HG03460 (cell line): Measurements from ENCODE around the gene WSB1.
"Not testable (repeated sequence)": the region's sequence is repeated elsewhere in the genome, so short reads cannot be mapped to it uniquely, and the experiment has no call there.

Source experiments
- ATAC-seq: cut with Tn5 transposase; IDR thresholded peaks from one replicate; pipeline ENCODE4 v1.9.1; 2021; ENCODE audit not compliant: unreplicated experiment

The WSB1 gene

DNA sequence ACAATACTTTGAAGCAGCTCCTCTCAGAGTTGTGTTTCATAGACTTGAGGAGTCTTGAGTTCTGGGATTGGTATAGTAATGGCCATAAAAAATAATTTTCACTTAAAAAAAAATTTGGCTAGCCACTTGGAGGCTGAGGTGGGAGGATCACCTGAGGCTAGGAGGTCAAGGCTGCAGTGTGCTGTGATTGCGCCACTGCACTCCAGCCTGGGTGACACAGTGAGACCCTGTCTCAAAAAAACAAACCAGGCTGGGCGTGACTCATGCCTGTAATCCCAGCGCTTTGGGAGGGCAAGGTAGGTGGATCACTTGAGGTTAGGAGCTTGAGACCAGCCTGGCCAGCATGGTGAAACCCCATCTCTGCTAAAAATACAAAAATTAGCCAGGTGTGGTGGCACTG, 14.8 kb upstream of the WSB1 start:
- not testable (repeated sequence) for ATAC-seq

DNA sequence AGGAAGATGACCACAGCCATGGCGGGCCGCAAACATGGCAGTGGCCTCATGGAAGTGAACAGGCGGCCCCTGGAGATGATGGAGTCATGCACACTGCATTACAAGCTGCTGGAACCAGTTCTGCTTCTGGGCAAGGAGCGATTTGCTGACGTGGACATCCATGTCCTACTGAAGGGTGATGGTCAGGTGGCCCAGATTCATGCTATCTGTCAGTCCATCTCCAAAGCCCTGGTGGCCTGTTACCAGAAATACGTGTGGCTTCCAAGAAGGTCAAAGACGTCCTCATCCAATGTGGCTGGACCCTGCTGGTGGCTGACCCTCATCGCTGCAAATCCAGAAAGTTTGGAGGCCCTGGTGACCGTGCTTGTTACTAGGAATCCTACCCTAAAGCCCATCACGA, 13.4 kb upstream of the WSB1 start:
- ATAC-seq, result no peak

DNA sequence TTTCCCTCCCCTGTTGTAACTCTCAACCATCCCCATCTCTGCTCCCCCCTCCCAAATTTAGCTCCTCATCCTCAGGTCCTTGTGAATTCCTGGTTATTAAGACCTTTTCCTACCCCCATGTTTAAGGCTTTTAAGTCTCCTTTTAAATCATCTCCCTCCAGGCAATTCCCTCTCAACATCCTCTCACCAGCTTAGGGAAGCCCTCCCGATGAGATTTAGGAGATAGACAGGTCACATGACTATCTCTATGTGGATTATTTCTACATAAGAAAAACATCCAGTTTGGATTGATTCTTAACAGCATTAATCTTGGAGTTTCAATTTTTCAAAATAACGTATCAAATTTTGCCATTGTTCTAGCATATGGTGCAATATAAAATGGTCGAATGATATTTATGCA, 12.5 kb upstream of the WSB1 start:
- no peak for ATAC-seq

DNA sequence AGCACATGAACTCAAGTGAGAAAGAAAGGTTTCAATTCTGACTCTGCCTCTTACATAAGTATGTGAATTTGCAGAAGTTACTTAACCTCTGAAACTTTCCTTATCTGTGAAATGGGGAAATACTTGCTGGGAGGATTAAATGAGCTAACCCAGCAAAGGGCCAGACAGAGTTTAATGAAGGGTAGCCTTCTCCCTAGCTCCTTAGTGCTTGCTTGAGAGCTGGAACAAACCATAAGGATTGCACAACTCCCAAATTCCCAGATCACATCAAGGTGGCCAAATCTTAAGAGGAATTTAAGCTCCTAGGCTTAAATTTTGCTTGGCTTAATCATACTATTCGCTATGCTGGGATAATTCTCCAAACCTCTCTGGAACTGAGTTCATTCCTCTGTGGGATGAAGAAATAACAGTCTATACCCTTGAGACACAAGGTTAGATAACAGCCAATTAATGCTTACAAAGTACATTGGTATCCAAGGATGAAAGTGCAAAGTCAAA, 11.8 kb upstream of the WSB1 start:
- ATAC-seq, result peak; percentile 93

DNA sequence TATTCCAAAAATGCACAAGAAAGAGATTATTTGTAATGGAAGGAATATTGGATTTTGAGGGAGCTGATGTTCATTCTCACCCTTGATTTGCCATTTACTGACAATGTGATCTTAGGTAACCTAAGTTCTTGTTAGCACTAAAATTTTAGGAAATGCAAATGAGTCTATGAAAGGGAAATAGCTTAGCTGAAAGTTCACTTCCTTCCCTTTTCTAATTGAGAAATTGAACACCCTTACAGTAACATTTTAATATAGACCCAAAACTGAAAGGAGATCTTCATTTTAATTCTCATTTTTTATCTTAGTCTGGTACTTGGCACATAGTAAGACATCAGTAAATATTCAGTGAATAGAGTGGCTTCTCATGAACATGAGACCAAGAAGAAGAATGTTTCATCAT, 10.9 kb upstream of the WSB1 start:
- ATAC-seq, result no peak

DNA sequence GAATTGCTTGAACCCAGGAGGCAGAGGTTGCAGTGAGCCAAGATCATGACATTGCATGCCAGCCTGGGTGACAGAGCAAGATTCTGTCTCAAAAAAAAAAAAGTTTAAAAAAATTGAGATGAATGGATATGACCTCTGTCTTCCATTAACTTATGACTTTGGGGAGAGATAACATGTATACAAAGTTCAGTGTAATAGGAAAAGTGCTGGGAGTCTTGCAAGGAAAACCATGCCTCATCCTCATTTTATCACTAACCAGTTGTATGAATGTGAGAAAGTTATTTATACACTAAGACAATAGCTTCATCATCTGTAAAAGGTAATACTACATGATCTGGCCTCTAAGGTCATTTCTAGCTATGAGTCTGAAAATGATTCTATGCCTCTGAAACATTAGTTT, 10.2 kb upstream of the WSB1 start:
- no peak for ATAC-seq

DNA sequence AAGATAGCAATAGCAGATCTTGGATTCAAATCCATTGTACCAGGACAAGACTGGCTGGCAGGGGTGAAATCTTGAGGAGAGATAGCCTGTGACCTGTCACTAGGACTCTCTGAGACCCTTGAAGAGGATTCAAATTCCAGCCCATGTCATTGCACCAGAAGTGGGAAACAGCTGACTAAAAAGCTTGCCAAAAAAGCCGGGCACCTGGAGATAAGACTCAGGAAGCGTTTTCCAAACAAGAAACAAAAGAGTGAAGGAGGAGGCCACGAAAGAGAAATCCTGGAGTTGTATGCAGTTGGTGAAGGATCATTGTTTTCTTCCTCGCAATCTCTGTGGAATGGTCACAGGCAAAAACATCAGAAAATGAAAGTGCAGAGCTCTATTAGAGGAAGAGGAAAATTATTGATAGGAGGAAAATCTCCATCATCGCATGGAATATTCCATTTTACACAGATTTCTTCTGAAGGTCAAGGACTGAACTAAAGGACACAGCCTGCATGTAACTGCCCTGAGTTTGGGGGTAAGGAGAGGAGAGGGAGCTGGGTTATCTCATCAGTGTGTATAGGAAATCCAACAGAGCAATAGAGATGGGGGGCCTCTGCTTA, 9.0 kb upstream of the WSB1 start:
- ATAC-seq, result no peak

DNA sequence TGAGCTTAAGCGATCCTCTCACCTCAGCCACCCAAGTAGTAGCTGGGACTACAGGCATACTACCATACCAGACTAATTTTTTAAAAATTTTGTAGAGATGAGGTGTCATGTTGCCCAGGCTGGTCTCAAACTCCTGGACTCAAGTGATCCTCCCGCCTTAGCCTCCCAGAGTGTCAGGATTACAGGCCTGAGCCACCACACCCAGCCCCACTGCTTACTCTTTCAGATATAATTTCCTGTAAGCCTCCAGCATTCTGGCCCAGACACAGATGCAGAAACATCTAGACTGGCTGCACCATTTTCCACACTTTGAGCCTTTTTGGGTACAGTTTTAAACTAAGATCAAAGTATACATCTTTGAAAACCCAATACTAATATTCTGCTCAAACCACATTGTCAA, 8.4 kb upstream of the WSB1 start:
- ATAC-seq, result no peak

DNA sequence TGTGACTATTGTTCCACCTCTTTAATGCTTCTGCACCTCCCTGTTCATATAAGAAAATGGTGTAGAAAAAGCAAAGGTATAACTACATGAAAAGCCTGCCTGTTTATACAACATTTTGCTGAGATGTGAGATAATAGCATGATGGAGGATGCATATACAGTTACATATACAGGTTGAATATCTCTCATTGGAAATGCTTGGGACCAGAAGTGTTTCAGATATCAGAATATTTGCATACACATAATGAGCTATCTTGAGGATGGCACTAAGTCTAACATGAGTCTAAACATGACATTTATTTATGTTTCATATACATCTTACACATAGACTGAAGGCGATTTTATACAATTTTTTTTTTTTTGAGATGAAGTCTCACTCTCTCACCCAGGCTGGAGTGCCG, 5.7 kb upstream of the WSB1 start:
- no peak for ATAC-seq

DNA sequence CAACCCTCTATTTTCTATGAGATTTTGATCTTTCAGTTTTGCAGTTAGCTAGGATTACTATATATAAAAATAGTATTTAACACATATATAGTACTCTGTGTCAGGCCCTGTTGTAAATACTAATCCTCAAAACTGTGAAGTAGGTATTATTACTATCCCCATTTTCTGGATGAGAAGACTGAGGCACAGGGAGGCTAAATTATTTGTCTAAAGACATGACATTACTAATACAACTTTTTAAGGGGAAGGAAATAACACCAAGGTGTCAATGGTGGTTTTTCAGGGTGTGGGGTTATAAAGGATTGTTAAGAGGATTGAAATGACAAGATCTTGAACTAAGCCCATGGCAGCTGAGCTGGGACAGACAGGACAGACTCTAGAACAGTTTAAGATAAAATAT, 4.1 kb upstream of the WSB1 start:
- ATAC-seq, result no peak

DNA sequence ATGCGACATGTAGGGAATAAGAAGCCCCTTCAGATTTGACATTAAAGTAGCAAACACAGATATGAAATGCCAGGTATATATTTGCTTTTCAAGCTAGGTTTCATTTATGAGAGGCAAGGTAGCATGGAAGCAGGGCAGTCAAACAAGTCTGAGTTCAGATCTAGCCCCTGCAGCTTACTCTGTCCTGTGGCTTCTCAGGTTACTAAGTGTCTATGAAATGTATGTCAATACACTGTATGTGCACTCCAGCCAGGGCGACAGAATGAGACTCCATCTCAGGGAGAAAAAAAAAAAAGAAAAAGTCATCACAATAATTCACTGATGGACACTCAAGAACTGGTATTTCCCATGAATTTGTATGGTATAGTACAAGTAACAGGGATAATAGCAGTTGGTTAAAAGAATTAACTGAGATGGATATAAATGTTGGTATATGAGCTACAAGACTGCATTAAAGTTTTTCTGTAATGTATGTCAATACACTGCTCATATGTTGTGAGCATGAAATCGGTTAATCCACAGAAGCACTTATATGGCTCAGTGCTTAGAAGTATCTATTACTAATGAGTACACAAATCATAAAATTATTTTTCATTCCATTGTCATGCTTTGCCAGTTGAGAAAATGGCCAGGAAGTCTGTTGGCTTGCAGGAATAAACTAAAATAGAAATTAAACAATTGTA, 2.9 kb upstream of the WSB1 start:
- no peak for ATAC-seq

DNA sequence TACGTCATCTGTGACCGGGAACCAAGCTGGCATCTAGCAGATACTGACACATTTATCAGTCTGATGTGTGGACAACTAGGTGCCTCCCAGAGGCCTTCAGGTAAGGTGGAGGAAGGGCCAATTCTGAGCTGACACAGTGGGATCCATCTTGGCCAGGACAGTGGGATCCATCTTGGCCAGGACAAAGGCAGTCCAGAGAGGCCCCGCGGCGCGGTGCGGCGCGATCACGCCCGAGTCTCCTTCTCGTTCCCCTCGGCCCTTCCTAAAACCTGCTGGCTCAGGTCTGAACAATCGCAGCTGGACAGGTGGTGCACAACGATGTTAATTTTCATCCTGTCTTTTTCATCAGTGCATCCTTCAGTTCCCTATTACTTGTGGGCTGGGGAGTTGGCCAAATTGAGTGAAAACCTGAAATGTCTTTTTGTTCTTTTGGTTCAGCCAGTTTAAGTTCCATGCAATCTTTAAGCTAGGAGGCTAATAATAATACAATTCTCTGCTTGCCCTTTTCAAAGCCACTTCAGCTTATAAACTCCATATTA, 486 bp upstream of the WSB1 start:
- ATAC-seq, result no peak

DNA sequence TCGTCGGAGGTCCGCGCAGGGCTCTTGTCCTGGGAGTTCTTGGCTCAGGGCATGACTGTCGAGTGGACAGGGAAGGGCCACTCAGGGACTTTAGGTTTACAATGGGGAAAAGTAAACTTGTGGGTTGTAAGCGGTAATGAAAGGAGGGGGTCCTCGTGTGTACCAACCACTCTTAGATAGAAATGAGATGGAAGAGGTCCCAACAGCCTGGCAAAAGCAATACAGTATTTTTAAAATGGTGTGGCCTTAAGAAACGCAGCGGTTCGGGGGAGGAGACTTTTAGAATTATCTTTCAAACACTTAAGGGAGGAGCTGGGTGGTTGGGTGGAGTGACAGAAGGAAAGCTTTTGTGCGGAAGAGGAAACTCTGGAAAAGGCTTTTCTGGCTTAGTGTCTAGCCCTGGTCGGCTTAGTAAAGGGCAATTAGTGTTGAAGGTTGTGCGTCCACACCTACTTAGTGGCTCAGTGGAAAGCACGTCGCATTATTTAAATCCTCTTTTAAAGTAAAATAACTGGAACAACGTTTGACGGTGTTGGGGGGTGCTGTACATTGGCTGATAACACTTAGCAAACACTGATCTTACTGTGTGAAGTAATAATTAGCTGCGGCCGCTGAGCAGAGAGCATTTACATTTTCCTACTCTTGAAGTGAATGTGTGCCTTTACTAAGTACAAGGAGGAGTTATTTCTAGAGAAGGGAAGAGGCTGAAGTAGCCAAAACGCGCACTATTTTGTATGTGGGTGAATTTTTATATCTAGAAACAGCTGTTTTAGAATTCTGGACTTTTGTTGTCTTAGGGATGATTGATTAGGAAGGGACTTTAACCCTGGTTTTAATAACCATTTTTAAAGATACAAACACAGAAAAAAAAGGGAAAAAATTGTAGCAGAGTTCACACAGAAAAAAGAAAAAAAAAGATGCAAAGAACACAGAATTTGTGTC, 1.0 kb downstream of the WSB1 start:
- peak; percentile 40 for ATAC-seq

DNA sequence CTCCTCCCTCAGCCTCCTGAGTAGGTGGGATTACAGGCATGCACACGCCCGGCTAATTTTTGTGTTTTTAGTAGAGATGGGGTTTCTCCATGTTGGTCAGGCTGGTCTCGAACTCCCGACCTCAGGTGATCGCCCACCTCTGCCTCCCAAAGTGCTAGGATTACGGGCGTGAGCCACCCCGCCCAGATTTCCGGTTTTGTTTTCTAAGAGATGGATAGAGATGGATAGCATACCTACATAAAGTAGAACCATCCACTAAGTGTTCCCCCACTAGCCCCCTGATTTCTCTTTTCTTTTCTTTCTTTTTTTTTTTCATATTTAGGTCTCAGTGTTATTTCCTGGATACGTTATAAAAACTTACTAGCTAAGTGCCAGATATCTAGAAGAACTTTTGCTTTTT, 2.0 kb downstream of the WSB1 start:
- ATAC-seq, result no peak

DNA sequence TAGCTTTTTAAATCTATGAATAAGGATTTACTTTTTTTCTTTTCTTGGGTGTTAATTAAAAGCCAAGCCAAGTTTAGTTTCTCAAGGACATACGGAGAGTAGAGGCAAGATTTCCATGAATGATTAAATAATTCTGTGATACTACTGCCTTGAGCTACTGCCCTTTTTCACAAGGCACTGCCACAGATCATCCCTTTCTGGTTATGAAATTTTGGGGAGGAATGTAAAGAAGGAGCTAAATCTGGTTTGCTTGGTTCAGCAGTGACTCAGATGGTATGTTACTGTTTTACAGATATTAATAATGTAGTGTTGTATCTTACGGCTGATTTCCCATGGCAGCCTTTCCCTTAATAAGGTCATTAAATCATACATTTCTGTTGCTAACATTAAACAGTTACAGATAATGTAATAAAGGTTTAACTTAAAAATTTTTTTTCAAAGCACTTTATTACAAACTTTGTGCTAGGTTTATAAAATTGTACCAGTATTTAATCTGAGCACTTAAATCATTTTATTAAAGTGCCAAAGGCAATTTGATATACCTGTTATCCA, 2.6 kb downstream of the WSB1 start:
- ATAC-seq, result no peak

DNA sequence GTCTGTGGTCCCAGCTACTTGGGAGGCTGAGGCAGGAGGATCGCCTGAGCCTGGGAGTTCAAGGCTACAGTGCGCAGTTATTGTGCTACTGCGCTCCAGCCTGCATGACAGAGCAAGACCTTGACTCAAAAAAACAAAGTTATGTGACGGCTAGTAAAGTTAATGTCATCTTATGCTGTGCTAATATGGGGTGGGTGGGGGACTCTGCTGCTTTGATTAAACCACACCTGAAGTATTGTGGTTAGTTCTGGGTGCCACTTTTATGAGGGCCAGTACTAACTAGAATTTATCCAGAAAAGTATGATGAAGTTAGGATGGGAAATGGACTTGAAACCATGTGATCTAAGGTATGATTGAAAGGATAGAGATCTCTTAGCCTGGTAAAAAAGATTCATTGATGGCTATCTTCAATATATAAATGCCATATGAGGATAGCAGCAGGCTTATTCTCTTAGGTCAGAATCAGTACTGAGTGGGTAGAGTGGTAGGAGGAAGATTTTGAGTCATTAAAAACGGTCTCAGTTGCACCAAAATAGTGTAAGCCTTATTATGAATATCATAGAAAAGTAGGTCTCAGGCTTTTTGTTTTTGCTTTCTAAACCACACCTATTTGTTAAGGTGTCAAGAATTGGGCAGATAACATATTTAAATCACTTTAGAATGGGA, 5.6 kb downstream of the WSB1 start:
- ATAC-seq, result no peak

DNA sequence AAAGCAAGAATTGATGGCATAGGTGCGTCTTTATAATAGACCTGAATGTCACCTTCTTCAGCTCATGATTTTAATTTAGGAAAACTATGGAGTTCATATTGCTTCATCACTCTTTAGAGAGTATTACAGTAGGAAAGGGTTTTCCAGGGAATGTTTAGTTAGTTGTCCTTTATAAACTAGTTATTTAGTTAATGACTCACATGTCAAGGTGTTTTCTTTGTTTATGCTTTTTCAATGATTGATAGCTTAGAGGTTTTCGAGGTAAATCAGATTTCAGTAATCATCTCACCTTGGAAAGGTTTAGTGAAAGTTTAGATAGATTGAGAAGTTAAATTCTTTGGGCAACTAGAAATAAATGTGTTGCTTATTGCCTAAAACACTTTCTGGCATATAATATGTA, 9.8 kb downstream of the WSB1 start:
- no peak for ATAC-seq

DNA sequence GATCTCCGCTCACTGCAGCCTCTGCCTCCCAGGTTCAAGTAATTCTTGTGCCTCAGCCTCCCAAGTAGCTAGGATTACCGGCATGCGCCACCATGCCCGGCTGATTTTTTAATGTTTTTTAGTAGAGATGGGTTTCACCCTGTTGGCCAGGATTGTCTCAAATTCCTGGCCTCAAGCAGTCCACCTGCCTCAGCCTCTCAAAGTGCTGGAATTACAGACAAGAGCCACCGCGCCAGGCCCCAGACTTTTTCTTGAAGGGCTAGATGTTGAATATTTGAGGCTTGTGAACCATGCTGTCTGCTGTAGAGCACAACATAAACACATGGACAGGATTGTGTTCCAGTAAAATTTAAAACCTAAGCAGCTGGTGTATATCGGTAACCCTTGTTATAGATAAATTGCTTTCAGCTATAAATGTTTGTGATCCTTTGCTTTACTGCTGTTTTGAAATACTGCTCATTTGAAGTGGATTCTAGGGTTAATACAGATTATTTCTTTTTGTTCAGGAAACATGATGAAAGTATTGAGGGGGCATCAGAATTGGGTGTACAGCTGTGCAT, 12.4 kb downstream of the WSB1 start:
- ATAC-seq, result no peak

DNA sequence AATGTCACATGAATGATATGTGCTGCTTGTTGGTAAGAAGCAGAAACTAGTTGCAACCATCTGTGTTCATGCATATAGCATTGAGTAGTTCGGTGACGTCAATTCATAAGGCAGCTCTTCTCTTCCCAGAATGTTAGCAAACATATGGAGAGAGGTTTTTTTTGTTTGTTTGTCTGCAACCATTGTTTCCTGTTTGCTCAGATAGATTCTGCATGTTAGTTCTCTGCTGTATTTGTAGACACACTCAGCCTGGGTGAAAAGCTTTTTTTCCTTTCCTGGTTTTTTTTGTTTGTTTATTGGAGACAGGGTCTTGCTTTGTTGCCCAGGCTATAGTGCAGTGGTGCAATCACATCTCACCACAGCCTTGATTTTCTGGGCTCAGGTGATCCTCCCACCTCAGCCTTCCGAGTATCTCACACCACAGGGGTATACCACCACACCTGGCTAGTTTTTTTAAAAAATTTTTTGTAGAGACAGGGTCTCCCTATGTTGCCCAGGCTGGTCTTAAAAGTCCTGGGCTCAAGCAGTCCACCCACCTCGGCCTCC, 16.7 kb downstream of the WSB1 start:
- no peak for ATAC-seq

DNA sequence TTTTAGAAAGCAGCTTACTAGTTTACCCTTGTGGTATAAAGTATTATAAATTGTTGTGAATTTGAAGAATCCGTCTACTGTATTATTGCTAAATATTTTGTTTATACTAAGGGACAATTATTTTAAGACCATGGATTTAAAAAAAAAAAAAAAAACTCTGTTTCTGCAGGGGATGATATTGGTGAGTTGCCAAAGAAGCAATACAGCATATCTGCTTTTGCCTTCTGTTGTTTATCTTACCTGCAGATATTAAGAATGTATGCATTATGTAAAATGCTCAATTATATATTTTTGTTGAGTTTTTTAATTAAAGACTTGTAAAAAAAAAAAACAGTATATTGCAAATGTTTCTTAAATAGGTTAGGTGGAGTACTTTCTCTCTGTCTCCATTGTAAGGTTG, 19.4 kb downstream of the WSB1 start:
- ATAC-seq, result no peak
